Uterus (tissue), 2 donors: ENCODE measurements around the gene RNF130.

Experiments used
- CTCF ChIP-seq, 4 experiments: fragments of 200-600 bp in 2 of 4; fragments of 450-650 bp in 2 of 4; sonication (generic) in 2 of 4; IDR thresholded peaks; one replicate each; pipeline ENCODE4 v1.5.1; 2016 to 2019; ENCODE audit warnings: antibody characterized with exemption in 4 of 4, mild to moderate bottlenecking in 2 of 4, moderate library complexity in 1 of 4
- POLR2A ChIP-seq, 2 donors: fragments of 450-650 bp; IDR thresholded peaks; one replicate each; pipeline ENCODE4 v1.6.1; 2016; ENCODE audit warnings: antibody characterized with exemption in 2 of 2, mild to moderate bottlenecking in 1 of 2, moderate library complexity in 1 of 2

GRCh38 chr5:180013678-180014077 lies 57.9 kb downstream of the RNF130 start:
- TF ChIP-seq CTCF (IDR thresholded peaks at IDR 0.05) = no peak
- TF ChIP-seq POLR2A (IDR thresholded peaks at IDR 0.05) = no peak
